HS-27A (cell line): Measurements from ENCODE around the gene KMT2C.
"Not testable (repeated sequence)": the region's sequence is repeated elsewhere in the genome, so short reads cannot be mapped to it uniquely, and the experiment has no call there.

Experiments
- DNase-seq: peaks from one replicate; pipeline ENCODE4 v3.0.0-alpha.2; 2012; ENCODE audit warnings: low read depth, missing footprints

KMT2C gene

GRCh38 chr7:152441810-152442209 lies 6.0 kb upstream of the KMT2C start:
- not testable (repeated sequence) for DNase-seq

- DNase-seq = not testable (repeated sequence)
Measured at GRCh38 chr7:152441168-152441567, 5.4 kb upstream of the KMT2C start.

DNA sequence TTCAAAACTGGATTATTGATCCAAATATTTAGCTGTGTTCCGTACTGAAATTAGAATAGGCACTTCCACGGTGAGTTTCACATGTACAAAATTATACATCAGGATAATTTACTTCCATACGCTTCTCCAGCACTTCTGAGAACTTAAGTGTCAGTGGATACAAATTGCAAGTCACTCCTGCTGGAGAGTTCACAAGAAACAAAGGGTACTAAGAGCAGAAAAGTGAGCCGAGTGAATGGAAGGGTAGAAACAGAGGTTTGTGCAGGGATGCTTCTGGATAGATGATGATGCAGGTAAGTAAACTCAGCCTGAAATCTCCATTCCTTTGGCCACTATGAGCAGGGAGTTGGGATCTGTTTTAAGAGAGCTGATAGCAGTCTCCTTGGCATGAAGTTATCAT lies 2.2 kb upstream of the KMT2C start:
- not testable (repeated sequence) for DNase-seq

- not testable (repeated sequence) for DNase-seq
Measured at GRCh38 chr7:152436931-152437575, 1.2 kb upstream of the KMT2C start.

DNA sequence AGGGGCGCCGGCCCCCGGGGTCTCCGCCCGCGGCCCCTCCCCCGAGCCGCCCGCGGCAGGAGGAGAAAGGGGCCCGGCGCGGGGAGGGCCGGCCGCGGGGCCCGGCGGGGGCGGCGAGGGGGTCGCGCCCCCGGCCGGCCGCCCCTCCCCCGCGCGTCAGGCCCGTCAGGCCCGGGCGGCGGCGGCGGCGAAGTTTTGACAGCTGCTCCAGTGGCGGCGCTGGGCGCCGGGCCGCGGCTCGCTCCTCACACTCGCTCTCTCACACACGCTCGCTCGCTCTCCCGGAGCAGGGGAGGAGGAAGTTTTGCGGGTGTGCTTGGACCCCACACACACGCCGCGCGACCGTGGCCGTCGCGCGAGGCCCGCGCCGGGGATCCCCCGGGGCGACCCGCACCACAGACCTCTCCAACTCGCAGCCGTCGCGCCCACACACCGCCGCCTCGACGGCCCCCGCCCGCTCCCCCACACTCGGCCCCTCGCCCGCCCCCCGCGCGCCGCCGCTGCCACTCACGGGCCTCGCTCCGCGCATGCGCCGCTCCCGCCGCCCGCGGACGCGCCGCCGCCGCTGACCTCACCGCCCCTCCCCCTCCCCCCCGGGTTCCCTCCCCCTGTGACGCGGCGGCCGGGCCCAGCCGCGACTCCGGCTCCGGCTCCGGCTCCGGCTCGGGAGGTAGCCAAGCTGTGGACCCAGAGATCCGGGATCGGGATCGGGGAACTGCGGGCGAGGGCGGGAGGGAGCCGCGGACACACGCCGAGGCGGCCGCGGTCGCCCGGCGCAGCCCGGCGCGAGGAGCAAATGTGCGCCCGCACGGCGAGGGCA lies 518 bp upstream of the KMT2C start:
- peak; percentile 33 for DNase-seq

DNA sequence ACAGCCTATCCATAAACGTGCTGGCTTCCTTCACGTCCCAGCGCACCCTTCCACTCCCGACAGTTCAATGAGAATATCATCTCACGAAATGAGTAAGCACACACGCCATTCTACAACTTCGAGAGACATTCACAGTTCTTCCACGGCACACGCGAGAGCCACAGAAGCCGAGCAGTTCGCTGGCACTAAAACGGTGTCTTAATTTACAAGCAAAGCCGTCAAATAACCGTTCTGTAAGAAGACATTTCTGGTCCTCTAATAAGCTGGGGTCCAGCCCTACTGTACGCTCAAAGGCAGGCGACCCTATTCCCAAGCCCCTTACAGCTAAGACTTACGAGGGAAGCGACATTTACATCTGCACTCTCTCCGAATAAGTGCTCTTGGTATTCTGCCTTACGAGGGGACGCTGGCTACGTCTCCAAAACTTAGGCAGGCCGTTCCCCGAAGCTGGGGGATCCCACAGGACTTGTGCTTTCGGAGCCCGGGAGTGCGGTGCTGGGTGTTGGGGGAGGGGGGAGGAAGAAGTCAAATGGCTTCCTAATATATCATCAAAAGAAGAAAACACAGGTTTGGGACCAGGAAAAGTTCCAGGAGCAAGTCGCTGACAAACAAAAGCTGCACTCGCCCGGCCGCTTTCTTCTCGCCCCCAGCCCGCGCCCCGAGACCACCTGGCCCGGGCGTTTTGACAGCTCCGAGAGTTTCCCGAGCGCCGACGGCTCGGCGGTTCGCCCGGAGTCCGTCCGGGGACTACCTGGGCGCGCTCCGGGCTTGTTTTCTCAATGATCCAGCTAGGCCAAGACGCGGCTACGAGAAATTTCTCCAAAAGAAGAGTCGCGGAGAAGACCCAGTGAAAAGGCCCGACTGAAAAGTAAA lies 1.1 kb downstream of the KMT2C start:
- not testable (repeated sequence) for DNase-seq

DNA sequence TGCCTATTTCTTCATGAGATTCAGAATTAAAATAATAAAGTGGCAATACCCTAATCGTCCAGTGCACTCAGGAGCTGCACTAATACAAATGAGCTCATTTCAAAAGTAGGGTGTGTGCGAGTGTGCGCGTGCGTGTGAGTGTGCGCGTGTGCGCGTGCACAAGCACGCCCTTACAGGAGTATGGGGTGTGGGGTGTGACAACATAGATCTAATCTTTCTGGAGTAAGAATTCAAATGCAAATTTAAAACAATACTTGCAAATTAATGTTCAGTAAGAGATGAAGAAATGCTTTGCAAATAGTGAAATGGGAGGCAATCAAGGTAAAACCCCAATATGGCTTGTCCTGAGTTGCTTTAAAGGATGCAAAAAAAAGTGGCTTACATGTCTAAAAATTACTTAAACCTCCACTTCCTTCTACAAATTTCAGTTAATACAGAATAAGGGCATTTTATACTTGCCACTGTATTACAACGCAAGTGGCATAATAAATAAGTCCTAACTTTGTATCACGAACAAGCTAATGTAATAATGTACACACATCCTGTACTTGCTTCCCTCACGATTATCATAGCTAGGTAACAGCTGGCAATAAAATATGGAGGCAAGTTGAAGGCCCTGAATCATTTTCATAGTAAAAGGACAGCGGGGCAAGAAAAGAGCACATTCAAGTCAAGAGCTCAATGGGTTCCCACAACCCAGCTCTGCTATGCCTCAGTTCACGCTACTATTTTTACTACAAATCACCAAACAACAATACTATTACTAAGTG lies 1.9 kb downstream of the KMT2C start:
- DNase-seq = not testable (repeated sequence)

- not testable (repeated sequence) for DNase-seq
Measured at GRCh38 chr7:152432735-152433134, 3.1 kb downstream of the KMT2C start.

- DNase-seq = no peak
Measured at GRCh38 chr7:152430854-152431253, 4.9 kb downstream of the KMT2C start.

DNA sequence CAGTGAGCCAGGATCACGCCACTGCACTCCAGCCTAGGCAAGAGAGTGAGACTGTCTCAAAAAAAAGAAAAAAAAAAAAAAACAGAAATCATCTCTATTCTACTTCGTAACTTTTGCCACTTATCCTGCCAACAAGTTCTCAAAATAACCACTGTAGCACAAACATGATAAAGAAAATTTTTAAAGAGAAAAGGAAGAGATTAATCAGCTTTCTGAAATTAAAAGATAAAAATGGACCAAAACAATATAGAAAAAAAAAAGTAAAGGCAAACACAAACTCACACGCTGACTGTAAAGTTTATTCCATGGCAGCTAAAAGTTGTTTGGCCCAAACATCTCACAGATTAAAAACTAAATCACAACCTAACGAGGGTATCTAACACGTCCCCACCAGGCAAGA lies 5.7 kb downstream of the KMT2C start:
- DNase-seq = not testable (repeated sequence)

DNA sequence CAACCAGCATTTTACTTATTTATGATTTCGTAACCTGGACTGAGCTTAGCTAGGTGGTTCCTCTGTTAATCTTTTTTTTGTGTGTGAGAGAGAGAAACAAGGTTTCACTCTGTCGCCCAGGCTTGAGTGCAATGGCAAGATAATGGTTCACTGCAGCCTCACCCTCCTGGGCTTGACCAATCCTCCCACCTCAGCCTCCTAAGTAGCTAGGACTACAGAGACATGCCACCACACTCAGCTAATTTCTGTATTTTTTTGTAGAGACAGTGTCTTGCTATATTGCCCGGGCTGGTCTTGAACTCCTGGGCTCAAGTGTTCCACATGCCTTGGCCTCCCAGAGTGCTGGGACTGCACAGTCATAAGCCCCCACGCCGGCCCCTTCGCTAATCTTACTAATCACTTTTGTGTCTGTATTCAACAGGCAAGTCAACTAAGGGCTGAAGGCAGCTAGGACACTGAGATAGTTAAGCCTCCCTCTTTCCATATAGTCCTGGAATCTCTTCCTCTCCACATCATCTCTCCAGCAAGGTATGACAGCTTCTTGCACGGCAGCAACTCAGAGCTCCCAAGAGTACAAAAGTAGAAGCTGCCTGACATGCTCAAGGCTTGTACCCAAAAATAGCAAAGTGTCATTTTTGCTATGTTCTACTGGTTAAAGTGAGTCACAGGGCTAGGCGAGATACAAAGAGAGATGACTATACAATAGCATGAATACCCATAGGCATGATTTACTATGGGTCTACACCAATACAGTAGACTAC lies 11.3 kb downstream of the KMT2C start:
- no peak for DNase-seq

GRCh38 chr7:152423991-152424347 lies 11.8 kb downstream of the KMT2C start:
- no peak for DNase-seq

DNA sequence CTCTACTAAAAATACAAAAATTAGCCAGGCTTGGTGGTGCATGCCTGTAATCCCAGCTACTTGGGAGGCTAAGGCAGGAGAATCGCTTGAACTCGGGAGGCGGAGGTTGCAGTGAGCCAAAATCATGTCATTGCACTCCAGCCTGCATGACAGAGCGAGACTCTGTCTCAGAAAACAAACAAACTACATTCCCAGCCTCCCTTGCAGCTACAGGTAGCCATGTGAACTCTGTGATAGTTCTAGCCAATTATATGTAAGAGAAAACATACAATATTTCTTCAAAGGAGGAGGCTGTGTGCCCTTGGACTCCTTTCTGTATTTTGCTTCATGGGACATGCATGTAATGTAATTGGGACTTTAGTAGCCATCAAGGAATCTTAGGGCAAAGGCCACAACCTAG lies 12.6 kb downstream of the KMT2C start:
- not testable (repeated sequence) for DNase-seq

GRCh38 chr7:152420950-152421349 lies 14.9 kb downstream of the KMT2C start:
- not testable (repeated sequence) for DNase-seq

DNA sequence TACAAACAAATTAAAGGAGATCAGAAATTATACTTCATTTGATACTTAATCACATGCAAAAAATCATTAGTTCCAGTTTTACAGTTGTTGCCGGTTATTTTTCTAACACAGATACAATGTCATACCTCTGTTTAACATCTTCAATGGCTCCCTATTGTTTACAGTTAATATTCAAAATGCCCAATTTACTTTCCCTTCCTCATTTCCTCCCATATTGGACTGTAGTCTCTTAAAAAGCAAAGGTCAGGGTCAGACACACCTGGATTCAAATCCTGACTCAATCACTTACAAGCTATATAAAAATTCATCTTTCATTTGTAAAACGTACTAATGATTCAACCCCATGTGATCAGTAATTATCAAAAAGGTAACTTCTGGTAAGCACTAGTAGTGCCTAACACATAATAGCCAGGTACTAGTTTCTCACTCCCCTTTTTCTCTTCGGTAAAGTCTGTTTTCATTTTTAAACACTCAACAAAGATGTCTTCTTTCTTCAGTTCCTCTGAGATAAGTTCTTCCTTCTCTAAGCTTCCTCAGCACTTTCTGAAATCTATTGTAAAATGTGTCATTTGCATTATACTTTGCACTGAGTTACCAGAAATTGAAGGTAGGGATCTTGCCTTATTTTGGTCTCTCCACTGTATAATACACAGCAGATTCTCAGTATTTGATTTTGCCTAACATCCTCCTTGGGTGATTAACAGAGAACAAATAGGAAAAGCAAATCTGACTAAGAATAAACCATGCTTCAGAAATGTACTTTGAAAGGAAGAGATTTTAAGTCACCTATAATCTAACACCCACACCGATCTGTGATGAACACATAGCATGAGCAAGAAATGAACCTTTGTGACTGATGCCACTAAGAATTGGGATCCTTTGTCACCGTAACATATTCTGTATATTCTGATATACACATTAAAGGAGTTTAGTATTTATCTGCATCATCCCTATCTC lies 16.1 kb downstream of the KMT2C start:
- DNase-seq = no peak

- DNase-seq = no peak
Measured at GRCh38 chr7:152414779-152415178, 21.0 kb downstream of the KMT2C start.

DNA sequence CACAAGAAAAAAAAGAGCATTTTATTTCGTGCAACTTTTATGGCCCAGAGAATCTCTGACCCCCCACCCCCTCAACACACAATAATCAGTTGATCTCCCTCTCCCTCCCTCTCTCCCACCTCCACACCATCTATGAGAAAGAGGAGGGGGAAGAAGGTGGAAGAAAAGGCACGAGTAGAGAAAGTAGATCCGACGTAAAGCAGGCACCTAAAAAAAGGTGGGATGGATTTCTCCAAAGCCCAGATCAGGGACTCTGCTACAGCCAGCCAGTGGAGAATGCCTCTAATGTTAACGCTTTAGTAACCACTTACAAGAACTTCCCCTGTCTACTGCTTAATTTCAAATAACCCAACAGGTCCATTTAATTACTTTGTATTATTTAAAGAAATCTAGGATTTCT lies 24.4 kb downstream of the KMT2C start:
- no peak for DNase-seq

DNA sequence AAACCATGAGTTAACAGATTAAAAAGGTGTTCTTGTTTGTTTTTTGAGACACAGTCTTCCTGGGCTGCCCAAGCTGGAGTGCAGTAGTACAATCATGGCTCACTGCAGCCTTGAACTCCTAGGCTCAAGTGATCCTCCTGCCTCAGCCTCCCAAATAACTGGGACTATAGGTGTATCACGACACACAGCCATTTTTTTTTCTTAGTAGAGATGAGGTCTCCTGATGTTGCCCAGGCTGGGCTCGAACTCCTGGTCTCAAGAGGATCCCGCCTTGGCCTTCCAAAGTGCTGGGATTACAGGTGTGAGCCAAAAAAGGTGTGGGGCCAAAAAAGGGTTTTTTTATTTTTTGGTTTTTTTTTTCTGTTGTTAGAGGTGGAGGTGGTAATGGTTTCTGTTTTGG lies 29.3 kb downstream of the KMT2C start:
- no peak for DNase-seq

- DNase-seq = not testable (repeated sequence)
Measured at GRCh38 chr7:152406030-152406429, 29.8 kb downstream of the KMT2C start.

DNA sequence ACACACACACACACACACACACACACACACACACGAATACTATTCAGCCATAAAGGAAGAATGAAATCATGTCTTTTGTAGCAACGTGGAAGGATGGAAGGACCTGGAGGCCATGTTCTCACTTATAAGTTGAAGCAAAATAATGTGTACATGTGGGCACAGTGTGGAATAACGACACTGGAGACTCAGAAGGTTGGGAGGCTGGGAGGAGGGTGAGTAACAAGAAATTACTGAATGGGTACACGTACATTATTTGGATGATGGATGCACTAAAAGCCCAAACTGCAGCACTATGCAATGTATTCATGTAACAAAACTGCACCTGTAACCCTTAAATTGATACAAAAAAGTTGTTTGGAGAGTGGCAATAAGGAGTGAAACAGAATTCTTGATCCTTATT lies 32.1 kb downstream of the KMT2C start:
- no peak for DNase-seq
